ENCODE data around the gene MAN1A1.
"Not testable (repeated sequence)": the region's sequence is repeated elsewhere in the genome, so short reads cannot be mapped to it uniquely, and the experiment has no call there.

Gene MAN1A1

DNA sequence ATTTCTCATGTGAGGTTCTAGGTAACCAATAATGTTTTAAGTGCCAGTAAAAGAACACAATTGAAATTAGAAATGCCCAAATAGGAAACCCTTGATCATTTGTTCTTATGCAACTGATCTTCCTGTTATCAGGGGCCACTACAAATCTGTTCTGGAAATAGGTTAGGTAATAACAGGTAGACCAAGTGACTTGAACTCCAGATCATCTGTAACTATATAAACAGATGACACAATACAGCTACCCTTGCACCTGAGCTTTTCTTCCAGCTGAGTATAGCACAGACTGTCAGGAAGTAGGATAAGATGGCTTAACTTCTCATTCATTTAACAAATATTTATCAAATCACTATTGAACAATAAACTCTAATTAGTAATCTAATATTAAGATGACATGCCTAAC lies 52.5 kb downstream of the MAN1A1 start:
- no peak for DNase-seq

DNA sequence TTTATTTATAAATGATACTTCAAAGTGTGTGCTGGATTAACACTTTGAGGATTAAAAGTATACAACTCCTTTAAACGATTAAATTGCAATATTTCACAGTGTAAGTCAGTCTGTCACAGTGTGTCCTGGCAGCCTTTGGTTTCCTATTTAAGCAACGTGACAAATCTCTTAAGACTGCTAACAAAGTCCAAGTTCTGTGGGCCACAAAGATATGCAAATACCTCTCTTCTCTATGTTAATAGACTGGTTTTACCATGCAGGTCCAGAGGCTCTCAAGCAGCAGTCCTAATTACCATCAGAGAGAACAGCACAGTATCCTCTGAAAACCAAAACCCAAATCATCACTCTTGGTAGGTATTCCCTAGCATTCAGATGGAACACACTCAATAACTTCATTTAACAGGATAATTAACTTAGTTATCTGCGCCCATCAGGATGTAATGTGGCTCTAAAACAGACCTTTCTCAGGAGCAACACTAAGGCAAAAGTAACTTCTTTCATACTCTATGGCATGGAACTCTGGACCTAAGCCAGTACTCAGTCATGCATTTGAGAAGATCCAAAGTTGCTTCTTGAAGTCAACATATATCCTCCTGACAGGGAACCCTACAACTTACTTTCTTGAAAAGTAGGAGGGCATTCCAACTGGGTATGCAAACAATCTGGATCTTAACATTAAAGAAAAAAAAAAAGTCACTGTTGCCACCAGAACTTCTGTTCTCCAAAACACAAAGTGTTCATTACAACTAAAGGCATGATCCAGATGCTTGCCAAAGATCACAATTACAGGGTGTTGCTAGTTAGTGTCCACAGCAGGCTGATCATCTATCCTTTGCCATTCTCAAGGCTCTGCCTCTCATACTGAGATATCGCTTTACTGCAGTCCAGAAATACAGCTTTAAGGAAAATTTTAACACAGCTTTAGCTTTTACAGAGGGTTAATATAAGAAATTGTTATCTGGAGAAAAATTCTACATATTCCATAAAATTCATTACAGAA lies 53.2 kb downstream of the MAN1A1 start:
- DNase-seq = no peak

DNA sequence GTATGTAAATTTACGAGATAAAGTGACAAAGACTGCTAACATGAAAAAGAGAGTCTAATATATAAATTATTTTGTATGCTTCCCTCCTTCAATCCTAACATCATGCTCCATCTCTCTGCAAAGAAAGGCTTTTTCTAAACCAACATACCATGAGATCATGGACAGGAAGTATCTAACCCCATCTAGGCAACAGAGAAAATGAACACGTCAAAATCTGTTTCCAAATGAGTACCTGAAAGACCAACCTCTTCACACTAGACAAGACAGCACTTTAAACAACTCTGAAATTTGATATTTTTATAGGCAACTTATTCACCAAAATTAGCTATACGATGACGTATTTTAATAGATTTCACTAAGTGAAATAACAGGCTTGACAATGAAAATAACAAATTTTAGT lies 54.6 kb downstream of the MAN1A1 start:
- DNase-seq = no peak

DNA sequence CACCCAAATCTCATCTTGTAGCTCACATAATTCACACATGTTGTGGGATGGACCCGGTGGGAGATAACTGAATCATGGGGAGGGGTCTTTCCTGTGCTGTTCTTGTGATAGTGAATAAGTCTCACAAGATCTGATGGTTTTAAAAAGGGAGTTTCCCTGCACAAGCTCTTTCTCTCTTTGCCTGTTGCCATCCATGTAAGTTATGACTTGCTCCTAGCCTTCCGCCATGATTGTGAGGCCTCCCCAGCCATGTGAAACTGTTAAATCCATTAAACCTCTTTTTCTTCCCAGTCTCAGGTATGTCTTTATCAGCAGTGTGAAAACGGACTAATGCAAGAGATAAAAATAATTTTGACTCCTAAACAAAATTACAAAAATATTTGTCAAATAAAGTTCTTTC lies 58.5 kb downstream of the MAN1A1 start:
- not testable (repeated sequence) for DNase-seq

DNA sequence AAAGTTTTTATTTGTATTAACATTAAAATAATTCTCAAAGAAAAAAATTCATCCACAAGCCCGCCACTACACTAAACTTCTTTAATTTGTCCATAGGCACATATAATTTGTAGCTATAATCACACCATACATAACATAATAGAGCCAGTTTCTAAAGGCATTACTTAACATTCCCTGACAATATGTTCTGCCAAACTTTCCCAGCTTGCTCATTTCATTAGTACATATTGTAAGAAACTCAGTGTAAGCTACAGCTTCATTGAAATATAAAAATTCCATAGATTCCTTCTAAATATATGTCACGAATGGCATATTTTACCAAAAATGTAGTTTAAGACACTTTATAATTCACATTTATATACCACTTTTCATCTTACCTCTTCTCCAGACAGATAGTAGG lies 59.3 kb downstream of the MAN1A1 start:
- no peak for DNase-seq

DNA sequence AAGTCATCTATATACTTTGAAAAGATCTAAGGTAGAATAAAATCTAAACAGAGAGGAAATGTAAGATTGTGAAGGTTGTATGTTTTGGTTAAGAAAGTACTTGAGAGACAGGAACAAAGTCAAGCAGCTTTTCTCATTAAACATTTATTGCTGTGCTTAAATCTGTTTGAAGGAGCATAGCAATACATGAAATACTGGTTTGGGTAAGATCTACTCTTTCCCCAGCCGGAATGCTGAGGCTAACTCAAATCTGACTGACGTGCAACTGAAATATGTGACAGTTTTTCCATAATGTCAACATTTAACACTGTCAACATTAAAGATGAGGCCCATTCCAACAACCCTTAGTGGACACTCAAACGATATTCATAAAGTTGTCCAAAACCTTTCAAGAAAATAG lies 59.9 kb downstream of the MAN1A1 start:
- DNase-seq = no peak

DNA sequence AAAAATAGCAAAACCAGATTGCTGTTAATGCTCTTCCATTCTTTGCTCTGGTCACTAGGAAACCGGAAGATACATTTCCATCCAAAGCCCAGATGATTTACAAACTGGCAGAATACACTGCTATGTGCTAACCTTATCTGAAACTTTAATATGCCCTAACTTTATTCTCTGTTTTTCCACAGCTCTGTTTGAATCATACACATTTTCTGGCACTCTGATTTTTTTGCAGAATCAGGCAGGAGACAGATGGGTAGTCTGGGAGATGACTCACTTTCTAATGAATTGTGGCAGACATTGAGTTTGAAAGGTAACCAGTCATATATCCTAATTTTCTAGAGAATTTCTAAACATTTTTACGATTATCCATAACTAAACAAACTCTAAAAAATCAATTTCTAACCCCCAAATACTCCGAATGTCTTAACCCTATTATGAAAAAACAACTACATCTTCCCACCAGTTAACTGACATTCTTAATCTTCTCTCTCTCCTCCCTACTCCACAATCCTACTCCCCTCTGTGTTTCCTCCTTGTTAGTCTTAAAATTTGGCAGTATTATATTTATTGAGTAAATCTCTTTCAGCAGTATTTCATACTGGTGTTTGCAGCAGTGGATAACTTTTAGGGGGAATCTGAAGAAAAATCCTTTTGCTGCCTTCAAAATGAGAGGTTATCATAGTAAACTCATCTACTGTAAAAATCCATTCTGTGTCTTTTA lies 63.5 kb downstream of the MAN1A1 start:
- DNase-seq = no peak

DNA sequence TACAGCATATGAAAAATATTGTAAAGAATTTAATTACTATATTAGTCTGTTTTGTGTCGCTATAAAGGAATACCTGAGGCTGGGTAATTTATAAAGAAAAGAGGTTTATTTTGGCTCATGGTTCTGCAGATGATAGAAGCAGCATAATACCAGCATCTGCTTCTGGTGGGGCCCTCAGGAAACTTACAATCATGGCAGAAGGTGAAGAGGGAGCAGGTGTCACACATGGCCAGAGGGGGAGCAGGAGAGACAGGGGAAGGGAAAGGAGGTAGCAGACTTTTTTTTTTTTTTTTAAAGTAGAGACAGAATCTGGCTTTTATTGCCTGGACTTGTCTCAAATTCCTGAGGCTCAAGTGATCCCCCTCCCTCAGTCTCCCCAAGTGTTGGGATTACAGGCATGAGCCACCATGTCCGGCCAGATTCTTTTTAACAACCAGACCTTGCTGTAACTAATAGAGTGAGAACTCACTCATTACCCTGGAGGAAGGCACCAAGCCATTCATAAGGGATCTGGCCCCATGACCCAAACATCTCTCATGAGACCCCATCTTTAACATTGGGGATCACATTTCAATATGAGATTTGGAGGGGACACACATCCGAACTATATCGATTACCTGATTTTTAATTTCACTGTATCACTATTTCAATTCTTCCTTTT lies 64.6 kb downstream of the MAN1A1 start:
- DNase-seq = no peak

DNA sequence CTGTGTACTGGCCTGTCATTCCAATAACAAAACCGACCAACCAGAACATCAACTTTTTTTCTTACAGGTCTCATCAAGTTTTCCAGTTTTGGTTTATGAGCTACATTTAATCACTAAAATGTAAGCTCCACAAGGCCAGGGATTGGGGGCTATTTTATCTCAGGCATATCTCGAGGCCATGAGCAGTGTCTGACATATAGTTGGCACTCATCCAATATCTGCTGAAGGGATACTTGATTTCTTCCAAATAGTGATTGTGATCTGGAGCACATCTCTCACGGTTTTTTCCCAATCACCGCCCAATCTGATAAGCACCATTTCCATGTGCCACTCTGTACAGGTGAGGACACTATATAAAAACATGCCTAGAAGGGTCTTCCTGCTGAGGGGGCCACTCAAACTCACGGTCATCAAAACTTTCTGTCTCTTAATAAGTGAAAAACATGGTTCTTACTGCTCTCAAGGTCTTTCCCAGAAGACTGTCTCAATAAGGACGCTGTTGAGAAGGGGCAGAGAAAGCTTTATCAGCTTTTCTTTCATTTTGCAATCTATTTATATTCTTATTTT lies 65.5 kb downstream of the MAN1A1 start:
- DNase-seq = no peak

DNA sequence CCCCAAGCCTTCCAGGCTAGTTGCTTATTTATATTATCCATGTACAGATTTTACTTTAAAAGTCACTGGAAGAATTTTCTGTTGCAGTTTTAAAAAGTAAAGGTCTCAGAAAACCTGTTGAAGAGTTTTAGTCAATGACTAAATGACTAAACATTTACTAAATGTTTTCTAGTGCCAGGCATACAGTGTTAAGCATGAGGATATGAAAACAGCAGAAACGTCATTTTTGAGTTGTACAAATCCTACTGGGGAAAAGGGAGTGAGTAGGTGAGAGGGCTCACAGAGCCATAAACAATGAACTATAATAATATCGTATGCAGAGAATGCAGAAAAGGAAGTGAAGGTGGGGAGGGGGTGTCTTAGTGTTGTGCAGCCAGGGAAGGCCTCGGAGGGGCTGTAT lies 66.3 kb downstream of the MAN1A1 start:
- no peak for DNase-seq

DNA sequence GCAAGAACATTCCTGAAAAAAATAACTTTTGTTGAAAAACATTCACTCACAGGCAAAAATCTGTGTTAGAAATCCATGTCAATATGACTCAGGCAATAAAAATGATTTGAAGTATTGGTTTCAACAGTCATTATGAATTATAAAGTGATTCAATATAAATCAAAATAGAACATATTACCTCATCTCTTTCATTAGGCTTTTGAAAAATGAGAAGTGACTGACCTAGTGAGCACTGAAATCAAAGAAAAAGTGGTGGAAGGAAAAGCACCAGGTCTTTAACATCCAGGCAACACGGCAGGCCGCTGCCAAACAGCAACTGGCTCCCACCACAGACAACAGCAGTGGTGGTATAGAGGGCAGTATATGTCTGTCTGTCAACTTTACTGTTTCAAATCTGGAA lies 68.9 kb downstream of the MAN1A1 start:
- no peak for DNase-seq

DNA sequence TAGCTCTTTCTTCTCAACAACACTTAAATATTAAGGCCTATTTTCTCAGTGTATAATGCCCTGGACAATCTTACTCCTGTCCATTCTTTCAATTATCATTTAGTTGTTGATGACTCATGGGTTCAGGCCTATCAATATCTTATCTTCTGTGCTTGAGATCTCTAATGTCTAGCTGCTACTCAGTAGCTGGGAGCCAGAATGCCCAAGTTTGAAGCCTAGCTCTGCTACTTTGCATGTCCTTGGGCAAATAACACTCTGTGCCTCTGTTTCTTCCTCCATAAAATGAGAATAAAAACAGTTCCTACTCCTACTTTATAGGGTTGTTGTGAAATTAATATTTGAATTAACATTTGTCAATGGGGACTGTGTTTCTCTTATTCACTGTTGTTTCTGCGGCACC lies 69.5 kb downstream of the MAN1A1 start:
- DNase-seq = no peak

DNA sequence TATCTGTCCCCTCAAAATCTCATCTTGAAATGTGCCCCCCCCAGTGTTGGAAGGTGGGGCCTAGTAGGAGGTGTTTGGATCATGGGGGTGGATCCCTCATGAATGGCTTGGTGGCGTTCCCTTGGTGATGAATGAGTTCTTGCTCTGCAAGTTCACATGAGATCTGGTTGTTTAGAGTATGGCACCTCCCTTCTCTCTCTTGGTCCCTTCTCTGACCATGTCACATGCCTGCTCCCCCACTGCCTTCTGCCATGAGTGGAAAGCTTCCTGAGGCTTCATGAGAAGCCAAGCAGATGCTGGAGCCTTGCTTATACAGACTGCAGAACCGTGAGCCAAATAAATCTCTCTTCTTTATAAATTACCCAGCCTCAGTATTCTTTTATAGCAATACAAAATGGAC lies 70.9 kb downstream of the MAN1A1 start:
- DNase-seq = no peak

DNA sequence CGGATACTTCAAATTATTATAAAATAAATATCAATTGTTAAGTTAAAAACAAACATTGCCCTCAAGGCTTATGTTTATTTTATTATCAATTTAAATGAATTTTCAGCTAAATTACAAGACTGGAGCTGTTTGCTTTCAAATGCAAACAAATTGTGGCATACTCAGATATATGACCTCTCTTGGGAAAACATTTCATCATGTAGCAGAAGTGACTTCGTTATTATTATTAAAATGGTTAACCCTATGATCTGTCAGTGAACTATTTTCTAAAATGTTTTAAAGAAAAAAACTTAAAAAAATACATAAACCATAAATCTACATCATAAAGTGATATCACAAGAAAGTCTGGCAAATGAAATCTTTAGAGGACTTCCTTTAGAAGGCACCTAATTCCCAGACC lies 72.5 kb downstream of the MAN1A1 start:
- no peak for DNase-seq

DNA sequence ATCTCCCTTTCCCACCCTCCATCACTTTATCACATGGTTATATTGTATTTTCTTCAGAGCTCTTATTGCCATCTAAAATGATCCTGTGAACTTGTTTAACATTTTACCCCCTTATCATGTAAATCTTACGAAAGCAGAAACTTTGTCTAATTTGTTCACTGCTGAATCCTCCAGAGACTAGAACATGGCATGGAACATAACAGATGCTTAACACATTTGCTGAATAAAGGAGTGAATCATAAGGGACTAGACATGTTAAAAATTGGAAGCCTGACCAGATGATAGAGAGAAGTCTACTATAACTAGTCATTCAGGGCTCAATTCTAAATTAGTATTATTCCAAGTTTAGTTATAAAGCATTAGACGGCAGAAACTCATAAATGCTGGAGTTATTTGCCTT lies 73.3 kb downstream of the MAN1A1 start:
- DNase-seq = no peak

DNA sequence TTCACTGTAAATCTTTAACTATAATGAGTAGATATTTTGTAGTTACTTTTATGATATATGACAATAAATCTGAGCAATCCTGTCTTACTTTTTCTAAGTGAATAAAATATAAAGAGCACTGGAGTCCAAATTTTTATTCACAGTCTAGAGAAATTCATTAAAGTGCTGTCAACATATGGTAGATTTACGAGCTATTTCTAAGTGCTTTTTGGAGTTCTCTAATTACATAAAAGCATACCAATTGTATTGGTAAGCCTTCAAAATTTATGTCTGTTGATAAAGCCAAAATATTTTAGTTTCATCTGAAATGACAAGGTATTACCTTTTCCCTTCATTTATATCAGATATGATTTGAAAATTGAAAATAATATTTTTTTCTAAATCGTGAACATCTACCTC lies 75.4 kb downstream of the MAN1A1 start:
- DNase-seq = no peak

DNA sequence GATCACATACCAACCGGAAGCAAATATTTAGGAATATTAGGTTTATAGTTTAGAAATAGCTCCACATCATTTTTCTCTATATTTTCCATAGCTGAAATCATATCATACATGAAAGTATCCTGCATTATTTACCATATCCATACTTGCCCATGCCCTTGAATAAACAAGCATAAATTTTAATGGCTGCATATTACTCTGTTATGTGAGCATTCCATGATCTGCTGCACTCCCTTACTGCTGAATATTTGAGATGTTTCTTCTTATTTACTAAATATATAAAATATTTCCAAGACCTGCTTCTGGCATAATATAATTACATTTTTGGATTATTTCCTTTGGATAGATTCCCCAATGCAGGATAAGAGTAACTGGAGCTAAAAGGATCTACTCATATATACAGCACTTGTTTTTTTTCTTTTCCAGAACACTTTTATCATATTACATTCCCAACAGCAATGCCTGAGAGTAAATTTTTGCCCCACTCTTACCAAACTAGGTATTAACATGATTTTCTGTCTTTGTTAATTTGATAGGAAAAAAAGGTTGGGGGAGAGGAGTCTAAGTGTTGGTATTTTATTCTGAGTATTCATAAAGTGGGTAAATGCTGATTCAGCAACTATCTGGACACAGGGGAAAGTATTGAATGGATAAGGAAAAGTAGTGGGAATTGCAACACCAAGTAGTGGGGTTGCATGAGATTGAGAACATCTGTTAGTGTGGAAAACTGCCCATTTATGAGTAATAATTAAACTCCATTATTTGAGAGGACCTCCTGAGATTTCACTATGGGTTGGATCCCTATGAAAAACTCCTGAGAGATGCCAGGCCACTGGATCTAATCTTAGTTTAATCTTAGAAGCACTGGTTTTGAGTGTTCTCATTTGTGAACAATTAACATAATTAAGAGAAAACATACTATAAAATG lies 76.0 kb downstream of the MAN1A1 start:
- DNase-seq = no peak

DNA sequence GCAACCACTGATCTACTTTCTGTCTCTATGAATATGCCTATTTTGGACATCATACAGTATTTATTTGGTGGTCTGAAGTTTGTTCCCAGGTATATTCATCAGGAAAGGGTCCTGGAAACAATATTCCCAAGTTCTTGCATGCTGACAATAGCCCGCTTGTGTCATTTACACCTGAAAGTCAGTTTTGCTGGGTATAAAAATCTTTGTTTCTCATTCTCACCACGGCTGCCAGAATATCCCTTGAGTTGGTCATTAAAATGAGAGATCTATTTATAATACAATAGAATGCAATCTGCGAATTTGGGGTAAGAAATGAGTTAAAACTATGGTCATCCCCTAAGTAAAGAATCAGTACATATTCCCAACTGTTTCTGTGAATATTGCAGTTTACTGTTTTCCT lies 79.0 kb downstream of the MAN1A1 start:
- DNase-seq = no peak

DNA sequence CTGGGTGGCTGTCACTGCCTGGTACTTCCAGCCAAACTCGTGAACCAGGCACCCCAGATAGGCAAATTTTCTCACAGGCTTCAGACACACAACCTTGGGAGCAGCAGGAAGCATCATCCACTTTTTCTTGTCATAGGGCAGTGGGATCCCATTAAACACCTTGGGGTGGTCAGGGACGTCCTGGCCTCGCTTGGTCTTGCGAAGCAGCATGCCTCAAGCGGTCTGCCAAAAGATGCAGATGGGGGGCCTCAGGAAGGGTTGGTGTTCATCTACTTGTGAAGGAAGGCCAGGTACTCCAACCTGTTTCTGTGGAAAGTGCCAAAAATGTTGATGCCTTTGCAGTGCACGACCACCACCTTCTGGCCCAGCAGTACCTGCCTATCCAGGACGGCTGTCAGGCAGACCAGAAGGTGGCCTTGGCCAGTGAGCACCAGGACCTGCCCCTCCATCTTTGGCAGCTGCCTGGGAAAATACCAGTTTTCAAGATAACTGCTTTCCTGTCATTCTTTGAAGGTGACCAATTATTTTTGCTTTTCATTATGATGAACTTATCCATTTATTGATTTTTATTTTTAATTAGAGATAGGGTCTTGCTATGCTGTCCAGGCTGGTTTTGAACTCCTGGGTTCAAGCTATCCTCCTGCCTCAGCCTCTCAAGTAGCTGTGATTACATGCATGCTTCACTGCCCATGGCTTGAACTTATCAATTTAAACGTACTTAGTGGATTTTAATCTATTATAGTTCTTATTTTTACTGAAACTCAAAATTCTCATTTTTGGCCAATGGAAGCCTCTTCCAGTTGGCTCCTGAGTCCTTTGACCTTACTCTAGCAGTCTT lies 80.1 kb downstream of the MAN1A1 start:
- no peak for DNase-seq

DNA sequence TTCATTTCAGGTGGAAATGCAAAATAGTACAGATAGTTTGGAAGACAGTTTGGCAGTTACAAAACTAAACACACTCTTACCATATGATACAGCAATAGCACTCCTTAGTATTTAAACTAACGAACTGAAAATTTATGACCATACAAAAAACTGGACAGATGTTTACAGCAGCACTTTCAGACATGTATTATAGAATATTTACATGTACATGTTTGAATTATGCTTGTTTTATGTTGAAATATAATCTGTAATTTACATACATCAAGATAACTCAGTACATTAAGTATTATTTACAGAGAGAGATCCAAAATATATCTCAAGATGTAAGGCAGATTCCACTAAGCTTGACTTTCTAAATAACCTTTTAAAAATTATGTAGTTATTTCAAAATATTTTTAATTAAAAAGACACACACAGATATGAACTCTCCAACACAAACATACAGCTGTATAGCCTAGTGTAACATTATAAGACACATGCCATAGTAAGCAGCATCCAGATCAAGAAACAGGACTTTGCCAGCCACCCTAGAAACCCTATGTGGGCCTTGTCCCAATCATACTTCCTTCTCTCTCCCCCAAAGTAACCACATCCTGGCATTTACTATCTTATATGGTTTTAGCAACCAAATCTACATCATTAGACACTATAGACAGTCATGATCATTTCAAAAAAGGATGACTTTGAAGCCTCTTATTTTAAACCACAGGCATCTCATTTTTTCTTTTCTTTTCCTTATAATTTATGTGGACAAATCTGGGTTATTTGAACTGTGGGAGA lies 82.2 kb downstream of the MAN1A1 start:
- DNase-seq = no peak

Measured in effector CD8-positive, alpha-beta T cell (primary cell).